Measurements from ENCODE around the gene FXYD5.

FXYD5 gene

DNA sequence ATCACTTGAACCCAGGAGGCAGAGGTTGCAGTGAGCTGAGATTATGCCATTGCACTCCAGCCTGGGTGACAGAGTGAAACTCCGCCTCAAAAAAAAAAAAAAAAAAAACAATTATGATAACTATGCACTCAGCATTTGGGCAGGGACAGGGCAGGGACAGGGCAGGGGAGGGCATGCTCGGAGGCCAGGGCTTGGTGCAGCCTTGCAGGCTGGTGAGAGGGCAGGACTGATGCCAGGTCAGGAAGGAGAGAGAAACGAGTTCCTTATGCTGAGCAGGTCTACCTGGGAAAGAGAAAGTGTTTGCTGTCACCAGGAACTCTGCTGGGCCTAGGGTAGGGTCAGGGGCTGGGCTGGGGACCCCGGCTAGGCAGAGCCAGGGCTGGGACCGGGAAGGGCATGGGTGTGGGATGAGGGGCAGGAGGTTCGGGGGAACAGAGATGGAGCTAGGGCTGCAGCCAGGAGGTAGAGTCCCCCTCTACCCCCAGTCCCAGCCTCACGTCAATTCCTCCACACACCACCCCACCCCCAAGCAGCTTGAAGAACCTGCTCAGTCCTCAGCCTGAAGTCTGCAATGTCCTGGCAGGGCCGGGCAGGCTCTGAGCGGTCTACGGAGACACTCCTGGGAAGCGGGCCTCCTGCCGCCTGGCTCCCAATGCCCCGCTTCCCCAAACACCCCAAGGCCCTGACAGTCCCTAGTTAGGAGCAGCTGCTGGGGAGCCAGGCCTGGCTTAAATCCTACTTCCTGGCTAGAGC is 36.1 kb upstream of the FXYD5 start:
- no peak overlapping the region for H3K4me3 Mint-ChIP-seq
- peaks cover 19% of the 10 kb centered on the region for H3K4me1 Mint-ChIP-seq
- no peaks in the 10 kb centered on the region for H3K9me3 Mint-ChIP-seq
- H3K27me3 Mint-ChIP-seq (ENCODE audit: low read depth) = peaks cover 12% of the 10 kb centered on the region
- H3K27ac Mint-ChIP-seq = no peak overlapping the region
- no peaks in the 10 kb centered on the region for H3K36me3 Mint-ChIP-seq (ENCODE audit: low read depth)
- TF ChIP-seq, protein P1, sequence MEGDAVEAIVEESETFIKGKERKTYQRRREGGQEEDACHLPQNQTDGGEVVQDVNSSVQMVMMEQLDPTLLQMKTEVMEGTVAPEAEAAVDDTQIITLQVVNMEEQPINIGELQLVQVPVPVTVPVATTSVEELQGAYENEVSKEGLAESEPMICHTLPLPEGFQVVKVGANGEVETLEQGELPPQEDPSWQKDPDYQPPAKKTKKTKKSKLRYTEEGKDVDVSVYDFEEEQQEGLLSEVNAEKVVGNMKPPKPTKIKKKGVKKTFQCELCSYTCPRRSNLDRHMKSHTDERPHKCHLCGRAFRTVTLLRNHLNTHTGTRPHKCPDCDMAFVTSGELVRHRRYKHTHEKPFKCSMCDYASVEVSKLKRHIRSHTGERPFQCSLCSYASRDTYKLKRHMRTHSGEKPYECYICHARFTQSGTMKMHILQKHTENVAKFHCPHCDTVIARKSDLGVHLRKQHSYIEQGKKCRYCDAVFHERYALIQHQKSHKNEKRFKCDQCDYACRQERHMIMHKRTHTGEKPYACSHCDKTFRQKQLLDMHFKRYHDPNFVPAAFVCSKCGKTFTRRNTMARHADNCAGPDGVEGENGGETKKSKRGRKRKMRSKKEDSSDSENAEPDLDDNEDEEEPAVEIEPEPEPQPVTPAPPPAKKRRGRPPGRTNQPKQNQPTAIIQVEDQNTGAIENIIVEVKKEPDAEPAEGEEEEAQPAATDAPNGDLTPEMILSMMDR (IDR thresholded peaks at IDR 0.05; ENCODE audit: unreplicated experiment in 3 of 3) = no peak

DNA sequence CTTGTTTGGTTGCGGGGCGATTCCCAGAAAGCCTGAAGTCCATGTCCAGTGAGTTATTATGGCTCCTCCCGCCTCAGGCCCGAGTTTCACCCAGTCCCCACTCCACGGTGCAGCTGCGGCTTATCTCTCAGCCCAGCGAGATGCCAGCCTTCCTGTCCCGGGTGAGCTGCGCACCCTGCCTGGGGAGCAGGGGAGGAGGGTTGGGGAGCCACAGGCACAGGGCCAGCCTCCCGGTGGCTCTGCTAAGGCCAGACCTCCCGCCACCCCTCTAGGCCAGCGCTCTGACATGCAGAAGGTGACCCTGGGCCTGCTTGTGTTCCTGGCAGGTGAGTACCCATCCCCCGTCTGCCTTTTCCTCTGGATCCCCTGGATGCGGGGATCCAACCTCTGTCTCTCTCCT is 35.4 kb upstream of the FXYD5 start:
- no peaks in the 10 kb centered on the region for H3K36me3 Mint-ChIP-seq (ENCODE audit: low read depth)
- H3K4me1 Mint-ChIP-seq = peaks cover 24% of the 10 kb centered on the region
- no peak overlapping the region for H3K27ac Mint-ChIP-seq
- no peaks in the 10 kb centered on the region for H3K9me3 Mint-ChIP-seq
- no peak overlapping the region for H3K4me3 Mint-ChIP-seq
- peaks cover 12% of the 10 kb centered on the region for H3K27me3 Mint-ChIP-seq (ENCODE audit: low read depth)
- TF ChIP-seq, protein P1 (IDR thresholded peaks at IDR 0.05; ENCODE audit: unreplicated experiment in 3 of 3) = no peak

DNA sequence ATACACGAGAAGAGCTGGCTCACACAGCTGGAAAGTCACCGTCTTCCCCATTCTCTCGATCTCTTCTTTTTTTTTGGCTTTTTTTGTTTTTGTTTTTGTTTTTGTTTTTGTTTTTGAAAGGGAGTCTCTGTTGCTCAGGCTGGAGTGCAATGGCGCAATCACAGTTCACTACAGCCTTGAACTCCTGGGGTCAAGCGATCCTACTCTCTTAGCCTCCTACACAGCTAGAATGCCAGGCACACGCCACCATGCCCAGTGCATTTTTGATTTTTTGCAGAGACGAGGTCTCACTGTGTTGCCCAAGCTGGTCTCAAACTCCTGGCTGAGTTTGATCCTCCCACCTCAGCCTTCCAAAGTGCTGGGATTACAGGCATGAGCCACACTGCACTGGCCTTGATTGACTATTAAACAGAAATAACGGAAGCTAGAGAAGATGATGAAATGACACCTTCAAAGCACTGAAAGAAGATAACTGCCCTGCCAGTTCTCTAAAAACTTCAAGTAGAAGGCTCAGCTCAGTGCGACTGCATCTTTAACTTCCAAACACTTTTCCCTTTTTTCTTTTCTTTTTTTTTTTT is 34.9 kb upstream of the FXYD5 start:
- Mint-ChIP-seq H3K4me1 (peaks cover 26% of the 10 kb centered on the region), H3K9me3 (no peaks in the 10 kb centered on the region), H3K4me3 (no peak overlapping the region), H3K36me3 (ENCODE audit: low read depth) (no peaks in the 10 kb centered on the region), H3K27me3 (ENCODE audit: low read depth) (peaks cover 12% of the 10 kb centered on the region), H3K27ac (peak overlapping the region in 1 of 3 experiments; percentile 53)
- TF ChIP-seq, protein P1 (IDR thresholded peaks at IDR 0.05; ENCODE audit: unreplicated experiment in 3 of 3) = no peak

DNA sequence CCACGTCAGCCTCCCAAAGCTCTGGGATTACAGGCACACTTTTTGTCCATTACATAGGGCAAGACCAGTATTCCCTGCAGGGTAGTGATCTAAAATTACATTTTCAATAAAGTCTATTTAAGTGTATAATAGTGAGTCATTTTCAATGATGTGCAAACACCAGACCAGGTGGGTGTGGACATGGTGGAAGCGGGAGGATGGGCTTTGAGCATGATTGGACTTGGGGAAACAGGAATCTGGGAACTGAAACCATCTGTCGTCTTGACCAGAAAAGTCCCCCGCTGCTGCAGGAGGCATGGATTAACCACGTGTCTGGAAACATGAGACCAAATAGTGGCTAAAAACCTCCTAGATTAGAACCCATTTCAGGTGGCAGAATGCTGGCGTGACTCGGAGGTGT is 34.0 kb upstream of the FXYD5 start:
- peaks cover 9% of the 10 kb centered on the region for H3K27me3 Mint-ChIP-seq (ENCODE audit: low read depth)

DNA sequence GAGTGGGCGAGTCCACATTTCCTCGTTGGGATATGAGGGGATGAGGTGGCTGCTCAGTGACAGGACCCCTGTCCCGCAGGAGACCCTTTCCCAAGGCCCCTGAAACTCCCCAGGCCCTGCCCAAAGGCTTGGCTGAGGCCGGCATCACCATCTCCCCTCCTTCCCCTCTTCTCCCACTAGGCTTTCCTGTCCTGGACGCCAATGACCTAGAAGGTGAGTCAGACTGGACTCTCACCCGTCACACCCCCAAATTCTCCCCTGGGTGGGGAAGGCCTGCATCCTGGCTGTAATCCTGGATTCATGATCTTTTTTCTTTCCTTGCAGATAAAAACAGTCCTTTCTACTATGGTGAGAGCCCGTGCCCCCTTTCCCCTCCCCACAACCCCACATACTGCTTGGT is 33.6 kb upstream of the FXYD5 start:
- Mint-ChIP-seq H3K27ac (no peak overlapping the region), H3K4me1 (peaks cover 19% of the 10 kb centered on the region), H3K4me3 (no peak overlapping the region), H3K9me3 (no peaks in the 10 kb centered on the region), H3K27me3 (ENCODE audit: low read depth) (peaks cover 5% of the 10 kb centered on the region), H3K36me3 (ENCODE audit: low read depth) (no peaks in the 10 kb centered on the region)
- TF ChIP-seq, protein P1 (IDR thresholded peaks at IDR 0.05; ENCODE audit: unreplicated experiment in 3 of 3) = no peak

More for the DNA sequence above, 34.0 kb upstream of the FXYD5 start:
- Mint-ChIP-seq H3K4me1 (peaks cover 23% of the 10 kb centered on the region), H3K9me3 (no peaks in the 10 kb centered on the region), H3K36me3 (ENCODE audit: low read depth) (no peaks in the 10 kb centered on the region), H3K4me3 (no peak overlapping the region), H3K27ac (peak overlapping the region in 1 of 3 experiments; percentile 46)
- TF ChIP-seq, protein P1 (IDR thresholded peaks at IDR 0.05; ENCODE audit: unreplicated experiment in 3 of 3) = no peak
